GM10266 (cell line): Measurements from ENCODE around the gene HLA-A.
"Not testable (repeated sequence)": the region's sequence is repeated elsewhere in the genome, so short reads cannot be mapped to it uniquely, and the experiment has no call there.

Source experiments
- DNase-seq: peaks from one replicate; pipeline ENCODE4 v3.0.0; 2012; ENCODE audit errors: extremely low spot score
- CTCF ChIP-seq: IDR thresholded peaks from 2 replicates; pipeline ENCODE4 v1.5.1; 2012; ENCODE audit warnings: mild to moderate bottlenecking, low read depth; ENCODE audit not compliant: control insufficient read depth, insufficient read depth; ENCODE audit errors: missing control alignments

HLA-A gene

DNA sequence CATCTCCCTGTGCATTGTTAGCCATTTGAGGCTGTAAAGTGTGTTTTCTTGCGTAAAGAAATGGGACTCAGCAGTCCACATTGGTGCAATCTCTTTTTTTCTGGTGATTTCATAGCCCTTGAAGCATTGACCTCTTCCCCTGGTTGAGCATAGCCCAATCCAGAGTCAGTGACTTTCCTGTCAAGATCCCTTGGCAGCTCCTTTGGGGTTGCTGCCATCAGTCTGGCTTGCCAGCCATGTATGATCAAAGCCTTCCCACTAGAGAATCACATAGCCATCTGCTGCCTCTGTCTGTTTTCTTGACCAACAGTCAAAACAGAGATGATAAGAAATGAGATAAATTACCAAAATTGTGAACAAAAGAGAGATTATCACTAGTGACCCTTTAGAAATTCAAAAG lies 19.6 kb downstream of the HLA-A start:
- TF ChIP-seq CTCF, result no peak
- no peak for DNase-seq

- DNase-seq, result not testable (repeated sequence)
Measured at GRCh38 chr6:29963697-29964096, 21.4 kb downstream of the HLA-A start.

GRCh38 chr6:29964518-29964886 lies 22.2 kb downstream of the HLA-A start:
- no peak for DNase-seq
- no peak for TF ChIP-seq CTCF

DNA sequence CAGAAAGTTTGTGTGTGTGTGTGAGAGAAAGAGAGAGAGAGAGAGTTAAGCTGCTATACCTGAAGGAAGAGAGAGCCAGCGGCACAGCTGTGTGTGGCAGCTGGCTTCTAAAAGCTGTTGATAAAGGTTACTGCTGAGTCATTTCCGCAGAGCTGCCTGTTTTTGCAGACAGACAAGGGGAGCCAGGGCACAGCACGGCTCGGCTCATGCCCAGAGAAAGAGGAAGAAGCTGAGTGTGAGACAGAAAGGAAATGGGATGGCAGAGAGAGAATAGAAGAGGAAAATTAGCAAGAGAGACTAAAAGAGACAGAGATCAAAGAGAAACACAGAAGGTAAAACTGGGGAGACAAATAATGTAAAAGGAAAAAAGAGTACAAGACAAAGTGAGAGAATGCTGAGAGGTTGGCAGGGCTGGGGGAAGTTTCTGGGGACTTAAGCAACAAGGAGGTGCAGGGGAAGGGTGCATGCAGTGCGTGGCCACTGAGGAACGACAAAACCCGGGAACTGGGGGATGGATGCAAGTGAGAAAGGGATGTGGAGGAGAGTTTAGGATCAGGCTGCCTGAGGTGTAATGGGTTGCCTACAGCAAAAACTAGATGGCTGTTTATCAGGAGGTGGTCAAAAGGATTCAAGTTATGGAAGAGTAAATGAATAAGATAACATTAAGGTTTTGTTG lies 22.7 kb downstream of the HLA-A start:
- no peak for TF ChIP-seq CTCF

DNA sequence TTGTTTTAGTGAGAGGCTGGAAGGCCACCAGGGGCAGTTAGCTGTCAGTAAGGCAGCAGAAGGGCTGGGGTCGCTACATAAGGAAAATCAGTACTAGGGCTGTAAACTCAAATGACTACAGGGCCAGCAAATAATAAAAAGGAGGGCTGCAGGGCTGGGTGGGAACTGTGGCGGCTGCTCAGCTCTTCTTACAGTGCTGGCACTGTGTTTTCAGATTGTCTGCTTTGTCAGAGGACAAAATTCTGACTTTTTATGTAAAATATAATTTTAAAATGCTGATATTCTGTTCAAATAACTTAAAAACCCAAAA lies 23.2 kb downstream of the HLA-A start:
- TF ChIP-seq CTCF, result no peak
- no peak for DNase-seq

More for the DNA sequence above, 22.7 kb downstream of the HLA-A start:
- peak; percentile 78 for DNase-seq

- DNase-seq, result no peak
- TF ChIP-seq CTCF, result no peak
Measured at GRCh38 chr6:29965873-29966601, 23.7 kb downstream of the HLA-A start.

DNA sequence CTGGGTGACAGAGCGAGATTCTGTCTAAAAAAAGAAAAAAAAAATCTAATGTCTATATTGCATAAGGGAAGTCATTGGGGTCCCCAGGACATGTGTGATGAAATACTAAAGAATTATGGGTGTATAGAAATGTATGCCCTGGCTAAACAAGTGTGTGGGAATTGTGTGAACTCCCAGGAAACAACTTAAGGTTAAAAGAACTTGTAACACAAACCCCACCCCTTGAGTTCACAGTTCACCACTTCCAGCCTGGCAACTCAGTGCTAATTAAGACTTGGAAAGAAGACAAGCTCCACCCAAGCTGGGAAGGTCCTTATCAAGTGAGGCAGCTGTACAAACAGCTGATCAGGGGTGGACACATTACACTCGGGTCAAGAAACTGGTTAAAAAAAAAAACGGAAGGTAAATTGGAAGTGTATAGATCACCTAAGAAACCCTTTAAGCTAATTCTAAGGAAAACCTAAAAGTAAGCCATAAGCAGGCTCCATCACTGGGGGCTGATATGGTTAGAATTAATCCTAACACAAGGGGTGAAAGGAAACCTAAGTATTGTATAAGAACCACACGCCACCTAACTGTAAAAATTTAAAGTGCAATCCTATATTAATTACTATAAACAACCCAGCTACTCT lies 25.2 kb downstream of the HLA-A start:
- no peak for DNase-seq
- TF ChIP-seq CTCF, result no peak
